C4-2B (cell line): ENCODE measurements around the gene DCDC2C.

Experiments used
- ZFX ChIP-seq: fragments of 450-650 bp; IDR thresholded peaks from 2 replicates; pipeline ENCODE4 v1.6.1; 2017
- TF ChIP-seq, protein P1 (sequence below): fragments of 450-650 bp; conservative IDR thresholded peaks from 2 replicates; pipeline ENCODE4 v1.5.1; 2017; ENCODE audit warnings: mild to moderate bottlenecking

DNA sequence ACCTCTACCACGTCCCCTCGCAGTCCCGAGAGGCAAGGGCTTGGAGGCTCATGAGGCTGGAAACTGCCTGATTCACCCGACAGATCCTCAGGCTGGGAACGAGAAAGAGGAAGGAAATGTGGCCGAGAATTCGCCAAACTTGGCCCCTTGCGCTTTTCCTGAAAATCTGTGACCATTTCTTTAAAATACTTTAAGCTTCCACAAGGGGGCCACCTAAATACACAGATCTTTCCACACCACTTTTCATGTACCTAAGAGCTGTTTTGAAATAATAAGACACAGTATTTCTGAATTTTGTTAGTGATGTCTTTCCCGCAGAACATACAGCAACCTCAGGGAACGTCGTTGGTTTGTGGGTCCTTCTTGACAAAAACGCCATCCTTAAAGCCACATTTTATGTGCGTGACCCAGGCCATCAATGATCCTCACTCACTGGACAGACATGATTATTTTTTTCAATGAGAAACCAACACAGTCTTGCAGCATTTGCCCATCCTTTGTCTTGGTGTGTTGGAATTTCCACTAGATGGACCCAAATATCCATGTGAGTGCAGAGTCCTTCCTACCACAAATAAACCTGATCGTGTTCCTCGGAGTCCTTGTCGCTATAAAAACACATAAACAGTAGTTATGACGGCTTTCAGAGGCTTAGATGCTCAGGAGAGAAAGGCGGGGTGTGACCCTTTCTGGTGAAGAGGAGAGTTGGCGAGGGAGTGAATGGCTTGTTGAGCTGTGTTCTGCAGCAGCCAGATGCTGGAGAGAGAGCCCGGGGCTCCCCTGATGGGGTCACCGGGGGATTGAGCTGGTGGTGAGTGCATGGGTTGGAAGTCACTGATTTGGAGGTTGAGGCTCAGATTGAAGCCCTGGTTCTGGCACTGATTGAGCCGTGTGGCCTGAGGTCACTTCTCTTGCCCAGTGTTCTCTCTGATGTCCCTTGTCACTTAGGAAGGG lies 25.0 kb downstream of the DCDC2C start:
- TF ChIP-seq, protein P1, sequence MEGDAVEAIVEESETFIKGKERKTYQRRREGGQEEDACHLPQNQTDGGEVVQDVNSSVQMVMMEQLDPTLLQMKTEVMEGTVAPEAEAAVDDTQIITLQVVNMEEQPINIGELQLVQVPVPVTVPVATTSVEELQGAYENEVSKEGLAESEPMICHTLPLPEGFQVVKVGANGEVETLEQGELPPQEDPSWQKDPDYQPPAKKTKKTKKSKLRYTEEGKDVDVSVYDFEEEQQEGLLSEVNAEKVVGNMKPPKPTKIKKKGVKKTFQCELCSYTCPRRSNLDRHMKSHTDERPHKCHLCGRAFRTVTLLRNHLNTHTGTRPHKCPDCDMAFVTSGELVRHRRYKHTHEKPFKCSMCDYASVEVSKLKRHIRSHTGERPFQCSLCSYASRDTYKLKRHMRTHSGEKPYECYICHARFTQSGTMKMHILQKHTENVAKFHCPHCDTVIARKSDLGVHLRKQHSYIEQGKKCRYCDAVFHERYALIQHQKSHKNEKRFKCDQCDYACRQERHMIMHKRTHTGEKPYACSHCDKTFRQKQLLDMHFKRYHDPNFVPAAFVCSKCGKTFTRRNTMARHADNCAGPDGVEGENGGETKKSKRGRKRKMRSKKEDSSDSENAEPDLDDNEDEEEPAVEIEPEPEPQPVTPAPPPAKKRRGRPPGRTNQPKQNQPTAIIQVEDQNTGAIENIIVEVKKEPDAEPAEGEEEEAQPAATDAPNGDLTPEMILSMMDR = peak; percentile 69
- no peak for TF ChIP-seq ZFX
